ENCODE measurements around the gene SOX4.

- TF ChIP-seq POLR2A (IDR thresholded peaks at IDR 0.05) (no peak), EP300 (IDR thresholded peaks at IDR 0.05) (no peak)
- TF ChIP-seq, protein P1, sequence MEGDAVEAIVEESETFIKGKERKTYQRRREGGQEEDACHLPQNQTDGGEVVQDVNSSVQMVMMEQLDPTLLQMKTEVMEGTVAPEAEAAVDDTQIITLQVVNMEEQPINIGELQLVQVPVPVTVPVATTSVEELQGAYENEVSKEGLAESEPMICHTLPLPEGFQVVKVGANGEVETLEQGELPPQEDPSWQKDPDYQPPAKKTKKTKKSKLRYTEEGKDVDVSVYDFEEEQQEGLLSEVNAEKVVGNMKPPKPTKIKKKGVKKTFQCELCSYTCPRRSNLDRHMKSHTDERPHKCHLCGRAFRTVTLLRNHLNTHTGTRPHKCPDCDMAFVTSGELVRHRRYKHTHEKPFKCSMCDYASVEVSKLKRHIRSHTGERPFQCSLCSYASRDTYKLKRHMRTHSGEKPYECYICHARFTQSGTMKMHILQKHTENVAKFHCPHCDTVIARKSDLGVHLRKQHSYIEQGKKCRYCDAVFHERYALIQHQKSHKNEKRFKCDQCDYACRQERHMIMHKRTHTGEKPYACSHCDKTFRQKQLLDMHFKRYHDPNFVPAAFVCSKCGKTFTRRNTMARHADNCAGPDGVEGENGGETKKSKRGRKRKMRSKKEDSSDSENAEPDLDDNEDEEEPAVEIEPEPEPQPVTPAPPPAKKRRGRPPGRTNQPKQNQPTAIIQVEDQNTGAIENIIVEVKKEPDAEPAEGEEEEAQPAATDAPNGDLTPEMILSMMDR (IDR thresholded peaks at IDR 0.05), result no peak
Measured at GRCh38 chr6:21598674-21599023, 5.1 kb downstream of the SOX4 start.
